Uterus (tissue), 2 donors: ENCODE results near the gene ZNF516.

ENCODE experiments used
- CTCF ChIP-seq, 4 experiments: fragments of 200-600 bp in 2 of 4; fragments of 450-650 bp in 2 of 4; sonication (generic) in 2 of 4; IDR thresholded peaks; one replicate each; pipeline ENCODE4 v1.5.1; 2016 to 2019; ENCODE audit warnings: antibody characterized with exemption in 4 of 4, mild to moderate bottlenecking in 2 of 4, moderate library complexity in 1 of 4
- POLR2A ChIP-seq, 2 donors: fragments of 450-650 bp; IDR thresholded peaks; one replicate each; pipeline ENCODE4 v1.6.1; 2016; ENCODE audit warnings: antibody characterized with exemption in 2 of 2, mild to moderate bottlenecking in 1 of 2, moderate library complexity in 1 of 2

GRCh38 chr18:76361219-76361618 is 133.8 kb downstream of the ZNF516 start:
- TF ChIP-seq CTCF (IDR thresholded peaks at IDR 0.05), result no peak
- no peak for TF ChIP-seq POLR2A (IDR thresholded peaks at IDR 0.05)
